GM18951 (cell line): Measurements from ENCODE around the gene FNTB.

Experiments used
- POLR2A ChIP-seq: IDR thresholded peaks from 4 replicates; pipeline ENCODE4 v1.6.1; 2011; ENCODE audit warnings: mild to moderate bottlenecking; ENCODE audit not compliant: insufficient read length, insufficient read depth; ENCODE audit errors: extremely low read depth
- in situ Hi-C: fragments of 300-500 bp; cut with MboI; formaldehyde crosslinking; loops from one replicate; pipeline ENCODE4 v1.12.0; 2022; ENCODE audit warnings: low sequenced_read_pairs, mixed read lengths, inconsistent platforms; ENCODE audit not compliant: unreplicated experiment

FNTB gene

GRCh38 chr14:65032319-65032718 is 45.6 kb downstream of the FNTB start:
- TF ChIP-seq POLR2A: no peak

GRCh38 chr14:65033181-65033580 is 46.5 kb downstream of the FNTB start:
- no peak for TF ChIP-seq POLR2A
- in situ Hi-C loops: no loop called here

More at GRCh38 chr14:65032319-65032718, 45.6 kb downstream of the FNTB start:
- in situ Hi-C loops: no loop called here

- TF ChIP-seq POLR2A: no peak
- in situ Hi-C loops: no loop called here
Observed at GRCh38 chr14:65034021-65034420, 47.3 kb downstream of the FNTB start.

DNA sequence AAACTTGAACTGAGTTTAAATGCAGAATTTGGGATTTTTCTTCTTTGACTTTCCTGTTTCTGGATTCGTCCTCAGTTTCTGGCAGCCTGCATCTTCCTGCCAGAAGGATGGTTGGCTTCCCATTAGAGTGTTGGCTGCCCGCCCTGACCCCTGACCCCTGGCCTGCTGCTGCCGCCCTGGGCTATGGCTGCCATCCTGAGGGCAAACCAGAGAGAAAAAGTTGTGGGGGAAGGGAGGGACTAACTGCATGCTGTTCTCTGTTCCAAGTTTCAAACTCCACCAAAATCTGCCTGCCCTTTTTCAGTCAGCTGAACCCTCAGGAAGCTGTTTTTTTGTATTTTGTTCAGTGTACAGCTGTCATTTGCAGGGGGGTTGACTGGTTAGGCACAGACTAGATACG is 48.4 kb downstream of the FNTB start:
- in situ Hi-C loops: no loop called here

GRCh38 chr14:65038966-65039365 is 52.3 kb downstream of the FNTB start:
- in situ Hi-C loops: no loop called here
- no peak for TF ChIP-seq POLR2A

More for the DNA sequence above, 48.4 kb downstream of the FNTB start:
- no peak for TF ChIP-seq POLR2A

DNA sequence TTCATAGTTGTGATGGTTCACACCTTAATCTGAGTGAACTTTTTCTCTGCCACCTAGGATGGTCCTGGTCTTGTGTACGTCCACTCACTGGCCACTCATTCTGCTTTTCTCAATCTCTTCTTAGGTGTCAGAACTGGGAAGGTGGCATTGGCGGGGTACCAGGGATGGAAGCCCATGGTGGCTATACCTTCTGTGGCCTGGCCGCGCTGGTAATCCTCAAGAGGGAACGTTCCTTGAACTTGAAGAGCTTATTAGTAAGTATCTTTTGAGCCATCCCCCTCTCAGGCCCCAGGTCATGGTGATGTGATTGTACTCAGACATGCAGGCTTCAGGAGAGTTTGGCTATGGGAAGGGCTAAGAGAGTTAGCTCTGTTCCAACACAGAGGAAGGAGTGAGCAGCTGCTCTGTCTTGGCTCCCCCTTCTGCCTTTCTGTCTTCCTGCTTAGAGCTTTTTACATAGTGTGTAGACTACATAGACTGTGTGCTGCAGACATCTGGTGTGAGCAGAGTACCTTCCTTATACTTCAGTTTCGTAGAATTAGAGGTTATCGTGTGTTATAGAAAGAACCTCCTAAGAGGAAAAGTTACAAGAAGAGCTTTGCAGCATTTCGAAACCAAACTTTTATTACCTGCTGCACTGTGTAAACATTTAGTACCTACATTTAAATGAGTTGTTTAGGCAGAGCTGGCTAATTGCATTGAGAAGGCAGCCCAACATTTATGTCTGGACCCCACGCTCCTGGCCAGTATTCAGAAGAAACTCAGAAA is 54.2 kb downstream of the FNTB start:
- TF ChIP-seq POLR2A: no peak
- in situ Hi-C loops: no loop called here

GRCh38 chr14:65041434-65041915 is 54.8 kb downstream of the FNTB start:
- in situ Hi-C loops: no loop called here
- TF ChIP-seq POLR2A: no peak

DNA sequence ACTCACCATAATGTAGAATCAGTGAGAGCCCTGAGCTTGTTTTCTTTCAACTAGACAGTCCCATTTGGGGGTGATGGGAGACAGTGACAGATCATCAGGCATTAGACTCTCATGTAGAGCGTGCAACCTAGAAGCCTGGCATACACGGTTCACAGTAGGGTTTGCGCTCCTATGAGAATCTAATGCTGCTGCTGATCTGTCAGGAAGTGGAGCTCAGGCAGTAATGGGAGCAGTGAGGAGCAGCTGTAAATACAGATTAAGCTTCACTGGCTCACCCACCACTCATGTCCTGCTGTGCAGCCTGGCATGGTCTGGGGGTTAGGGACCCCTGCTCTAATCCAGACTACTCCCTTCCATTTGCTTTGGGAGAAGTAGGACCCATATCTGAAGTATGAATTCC is 55.6 kb downstream of the FNTB start:
- in situ Hi-C loops: no loop called here
- no peak for TF ChIP-seq POLR2A

DNA sequence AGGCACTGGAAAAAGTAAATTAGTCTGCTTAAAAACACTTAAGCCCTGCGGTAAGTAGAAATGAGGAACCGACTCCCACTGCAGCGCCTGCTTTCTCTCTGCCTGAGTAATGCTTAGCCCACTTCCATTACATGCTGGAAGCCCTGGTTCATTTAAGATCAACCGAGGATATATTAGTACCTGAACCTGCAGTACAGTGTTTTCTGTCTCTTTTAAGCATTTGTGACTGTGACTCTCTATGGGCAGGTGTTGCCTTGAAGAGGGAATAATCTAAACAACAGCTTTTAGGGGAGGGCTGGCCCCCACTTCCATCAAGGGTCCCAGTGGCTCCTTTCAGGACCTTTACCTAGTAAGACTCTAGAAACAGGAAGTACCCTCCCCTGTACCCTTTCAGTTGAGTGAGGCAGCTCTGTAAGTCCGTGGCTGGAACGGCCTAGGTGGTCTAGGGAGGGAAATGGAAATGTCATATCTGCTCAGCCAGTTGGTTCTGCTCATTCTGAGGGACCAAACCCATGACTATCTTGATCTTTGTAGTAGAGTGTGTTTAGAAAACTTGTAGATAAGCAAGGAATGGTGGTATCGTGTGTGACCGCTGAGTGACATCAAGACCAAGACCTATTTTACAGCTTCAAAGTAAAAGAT is 56.2 kb downstream of the FNTB start:
- TF ChIP-seq POLR2A: no peak
- in situ Hi-C loops: no loop called here

GRCh38 chr14:65043893-65044595 is 57.3 kb downstream of the FNTB start:
- no peak for TF ChIP-seq POLR2A
- in situ Hi-C loops: no loop called here

DNA sequence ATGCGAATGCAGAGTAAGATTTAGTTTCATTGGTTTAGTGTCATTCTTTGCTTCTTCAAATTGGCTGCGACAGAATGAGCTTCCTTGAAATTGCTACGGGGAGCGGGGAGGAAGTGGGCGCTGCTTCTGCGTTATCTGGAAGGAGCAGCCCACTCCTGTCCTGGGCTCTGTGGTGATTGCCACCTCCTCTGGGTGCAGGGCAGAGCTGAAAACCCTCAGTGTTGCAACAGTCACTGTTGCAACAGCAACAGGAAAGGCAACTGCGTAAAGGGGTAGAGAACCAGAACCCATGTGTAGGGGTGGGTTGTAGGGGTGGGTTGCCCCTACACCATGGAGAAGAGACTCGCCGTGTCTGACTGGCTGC is 57.9 kb downstream of the FNTB start:
- in situ Hi-C loops: no loop called here
- TF ChIP-seq POLR2A: no peak

DNA sequence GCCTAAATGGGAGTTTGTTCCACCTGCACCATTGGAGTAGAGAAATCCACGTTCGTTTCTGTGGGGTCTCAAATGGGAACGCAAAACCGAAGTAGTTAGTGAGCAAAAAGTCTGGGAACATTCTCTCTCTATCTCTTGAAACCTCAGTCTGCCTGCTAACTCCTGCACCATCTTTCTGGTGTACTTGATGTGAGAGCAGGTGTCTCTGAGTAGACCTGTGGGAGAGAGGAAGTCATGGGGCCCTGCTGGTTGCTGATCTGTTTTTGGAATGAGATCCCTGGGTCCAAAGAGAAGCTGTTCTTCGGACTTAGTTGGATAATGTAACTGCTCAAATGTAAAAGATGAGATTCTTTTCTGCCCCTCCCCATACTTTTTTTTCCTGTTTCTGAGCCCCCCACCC is 58.3 kb downstream of the FNTB start:
- in situ Hi-C loops: no loop called here
- no peak for TF ChIP-seq POLR2A

GRCh38 chr14:65045709-65046108 is 59.0 kb downstream of the FNTB start:
- TF ChIP-seq POLR2A: no peak
- in situ Hi-C loops: no loop called here
